NT2/D1 (cell line): ENCODE data around the gene LIME1.

Experiments used
- SUZ12 ChIP-seq: IDR thresholded peaks from 2 replicates; pipeline ENCODE4 v1.6.1; 2011; ENCODE audit not compliant: insufficient read length, insufficient read depth; ENCODE audit errors: extremely low read depth
- ZNF274 ChIP-seq: IDR thresholded peaks from 2 replicates; pipeline ENCODE4 v1.6.1; 2011; ENCODE audit warnings: mild to moderate bottlenecking, low read depth, low read length

- TF ChIP-seq SUZ12: no peak
- no peak for TF ChIP-seq ZNF274
These were observed 2.8 kb upstream of the LIME1 start for GRCh38 chr20:63733579-63734081.
